K562 (cell line): Measurements from ENCODE around the gene DHX38. TPM values are rescaled to one million over a fixed set of nuclear protein-coding genes. Genes with fewer than 3 reads are reported as not detected.

Experiments
- AFF1 ChIP-seq, 2 experiments: fragments of 450-650 bp; IDR thresholded peaks; 2 replicates each; pipeline ENCODE4 v1.6.1; 2018; ENCODE audit warnings: mild to moderate bottlenecking in 2 of 2, low read depth in 1 of 2; ENCODE audit not compliant: partially characterized antibody in 2 of 2
- ARNT ChIP-seq, 2 experiments: fragments of 450-650 bp; IDR thresholded peaks; 2 replicates each; pipeline ENCODE4 v1.6.1; 2016; ENCODE audit warnings: mild to moderate bottlenecking in 1 of 2
- BRF2 ChIP-seq: IDR thresholded peaks from 3 replicates; pipeline ENCODE4 v1.6.1; 2011; ENCODE audit warnings: borderline replicate concordance, mild to moderate bottlenecking; ENCODE audit not compliant: insufficient read length, insufficient read depth
- HDGF ChIP-seq: fragments of 450-650 bp; IDR thresholded peaks from 2 replicates; pipeline ENCODE4 v1.6.1; 2016
- HNRNPK ChIP-seq: fragments of 200-400 bp; formaldehyde crosslinking; IDR thresholded peaks from one replicate; pipeline ENCODE4 v1.6.1; 2018; ENCODE audit warnings: mild to moderate bottlenecking, low read depth, low read length; ENCODE audit not compliant: poor library complexity, severe bottlenecking
- HNRNPL ChIP-seq: fragments of 200-400 bp; formaldehyde crosslinking; IDR thresholded peaks from 2 replicates; pipeline ENCODE4 v1.6.1; 2017; ENCODE audit warnings: low read depth, mild to moderate bottlenecking, low read length
- HNRNPLL ChIP-seq: fragments of 200-400 bp; formaldehyde crosslinking; IDR thresholded peaks from 2 replicates; pipeline ENCODE4 v1.6.1; 2017; ENCODE audit warnings: low read length, low read depth, mild to moderate bottlenecking; ENCODE audit not compliant: poor library complexity, severe bottlenecking
- MAX ChIP-seq: sonication (generic); formaldehyde crosslinking; IDR thresholded peaks from 2 replicates; pipeline ENCODE4 v1.9.0; 2022; ENCODE audit warnings: mild to moderate bottlenecking, missing genetic modification reagents
- MBD1 ChIP-seq: fragments of 250-450 bp; sonication (Bioruptor Pico); IDR thresholded peaks from 2 replicates; pipeline ENCODE4 v1.8.0; 2022; ENCODE audit warnings: inconsistent platforms
- PPARD ChIP-seq: fragments of 250-450 bp; sonication (Bioruptor Pico); IDR thresholded peaks from 2 replicates; pipeline ENCODE4 v1.8.0; 2022; ENCODE audit warnings: inconsistent platforms, mild to moderate bottlenecking, moderate library complexity
- RFX7 ChIP-seq: fragments of 250-450 bp; sonication (Bioruptor Pico); IDR thresholded peaks from 2 replicates; pipeline ENCODE4 v1.5.1; 2021; ENCODE audit warnings: mild to moderate bottlenecking
- SAFB ChIP-seq: fragments of 200-400 bp; formaldehyde crosslinking; IDR thresholded peaks from 2 replicates; pipeline ENCODE4 v1.6.1; 2017; ENCODE audit warnings: low read depth, low read length, borderline replicate concordance
- SIRT6 ChIP-seq: IDR thresholded peaks from one replicate; pipeline ENCODE4 v1.6.1; 2012; ENCODE audit warnings: low read depth, mild to moderate bottlenecking, control low read depth, inconsistent platforms, low read length, moderate library complexity
- SMARCA5 ChIP-seq: fragments of 450-650 bp; IDR thresholded peaks from 2 replicates; pipeline ENCODE4 v1.6.1; 2016
- TBL1XR1 ChIP-seq, 2 experiments: IDR thresholded peaks; 2 replicates each; pipeline ENCODE4 v1.6.1; 2012; ENCODE audit warnings: improper control_type of control experiment in 2 of 2, low read length in 2 of 2, mild to moderate bottlenecking in 1 of 2
- TCFL5 ChIP-seq: fragments of 250-450 bp; sonication (Bioruptor Pico); conservative IDR thresholded peaks from 2 replicates; pipeline ENCODE4 v1.6.1; 2021; ENCODE audit warnings: mild to moderate bottlenecking, moderate library complexity, matching md5 sums
- TFAM ChIP-seq: fragments of 250-450 bp; sonication (Bioruptor Pico); conservative IDR thresholded peaks from 2 replicates; pipeline ENCODE4 v1.5.0; 2021; ENCODE audit warnings: mild to moderate bottlenecking, moderate library complexity
- TRIM24 ChIP-seq, 2 experiments: fragments of 450-650 bp; IDR thresholded peaks; 2 replicates each; pipeline ENCODE4 v1.6.1; 2016
- TRIM28 ChIP-seq: fragments of 450-650 bp; IDR thresholded peaks from 2 replicates; pipeline ENCODE4 v1.6.1; 2017
- ZNF280B ChIP-seq: fragments of 250-450 bp; sonication (Bioruptor Pico); IDR thresholded peaks from 2 replicates; pipeline ENCODE4 v1.5.1; 2021; ENCODE audit warnings: mild to moderate bottlenecking
- ZNF316 ChIP-seq: fragments of 450-650 bp; IDR thresholded peaks from 2 replicates; pipeline ENCODE4 v1.6.1; 2016
- polyA plus RNA-seq, 8 experiments: library from polyadenylated mRNA; depleted of rRNA in 4 of 8; stranded (reverse) in 5 of 8; unstranded in 3 of 8; fragments of >200 nt; fragmentation: Nextera tagmentation in 2 of 8; fragmentation: Illumina TruSeq in 1 of 8; extraction: Ambion mirVana in 2 of 8; extraction: Trizol in 1 of 8; gene quantifications; 2 replicates each; pipeline versions ENCODE4 v1.2.1 to v1.2.3, GENCODE V29; 2011 to 2014; ENCODE audit warnings: inconsistent platforms in 1 of 8, missing spikeins in 1 of 8
- total RNA-seq, 7 experiments: library from RNA; depleted of rRNA in 6 of 7; stranded (reverse); fragments of >200 nt in 6 of 7; fragmentation: Illumina TruSeq in 2 of 7; extraction: Trizol in 2 of 7; gene quantifications; 2 replicates each; pipeline versions ENCODE4 v1.2.1 to v1.2.3, GENCODE V29; 2011 to 2021; ENCODE audit warnings: low replicate concordance in 1 of 7

The DHX38 gene
- total and polyA plus RNA-seq, 9 of the 15 experiments (the other 6 are each of a cell fraction or from before 2014, with no cell fraction given) = 2.8 to 76.8 (median 40.8) TPM

- no peak for TF ChIP-seq HNRNPK
- no peak for TF ChIP-seq ARNT (IDR thresholded peaks at IDR 0.05)
- no peak for TF ChIP-seq TBL1XR1 (IDR thresholded peaks at IDR 0.05; ENCODE audit: low read length in 2 of 2)
- no peak for TF ChIP-seq AFF1 (IDR thresholded peaks at IDR 0.05; ENCODE audit: low read depth in 1 of 2, partially characterized antibody in 2 of 2)
- TF ChIP-seq ZNF280B (CRISPR knock-in tag) = 0 out of 2 replicates have a peak, but pooled peaks have one; percentile 41
- TF ChIP-seq HNRNPLL = no peak
- TF ChIP-seq BRF2 = no peak
- no peak for TF ChIP-seq HDGF
- TF ChIP-seq MAX (CRISPR knock-in tag) = no peak
- no peak for TF ChIP-seq RFX7 (CRISPR knock-in tag)
- TF ChIP-seq TCFL5 = no peak
- TF ChIP-seq HNRNPL = no peak
- TF ChIP-seq SIRT6 = no peak
- TF ChIP-seq TRIM24 (IDR thresholded peaks at IDR 0.05) = 0 out of 4 replicates have a peak, but pooled peaks of 1 of the 2 experiments have one; percentile 17
- TF ChIP-seq TFAM = no peak
- TF ChIP-seq SMARCA5 = no peak
- TF ChIP-seq SAFB = no peak
- TF ChIP-seq PPARD = no peak
- TF ChIP-seq ZNF316 = no peak
- peak; percentile 68; the same call in 1 of the 2 replicates for TF ChIP-seq TRIM28
- TF ChIP-seq MBD1 (CRISPR knock-in tag) = no peak
These were observed 44.5 kb upstream of the DHX38 start (continued) for GRCh38 chr16:72049110-72049509.
